Renal cortex interstitium (tissue), 11 donors: ENCODE measurements around the gene C2orf68. TPM values are rescaled to one million over a fixed set of nuclear protein-coding genes. Genes with fewer than 3 reads are reported as not detected.
"Not testable (repeated sequence)": the region's sequence is repeated elsewhere in the genome, so short reads cannot be mapped to it uniquely, and the experiment has no call there.

Experiments used
- DNase-seq, 11 donors: peaks; one replicate each; pipeline ENCODE4 v3.0.0-alpha.2; 2013; ENCODE audit warnings: low read depth in 9 of 11, low spot score in 4 of 11; ENCODE audit errors: extremely low read depth in 1 of 11
- polyA plus RNA-seq, 3 donors: library from polyadenylated mRNA; unstranded; fragments of 120-200 nt; gene quantifications; one replicate each; pipeline ENCODE4 v1.2.1, GENCODE V29; 2013; ENCODE audit not compliant: insufficient read length in 3 of 3

C2orf68 gene
- polyA plus RNA-seq, 3 donors = 56.2 to 81.2 (median 61.1) TPM

DNA sequence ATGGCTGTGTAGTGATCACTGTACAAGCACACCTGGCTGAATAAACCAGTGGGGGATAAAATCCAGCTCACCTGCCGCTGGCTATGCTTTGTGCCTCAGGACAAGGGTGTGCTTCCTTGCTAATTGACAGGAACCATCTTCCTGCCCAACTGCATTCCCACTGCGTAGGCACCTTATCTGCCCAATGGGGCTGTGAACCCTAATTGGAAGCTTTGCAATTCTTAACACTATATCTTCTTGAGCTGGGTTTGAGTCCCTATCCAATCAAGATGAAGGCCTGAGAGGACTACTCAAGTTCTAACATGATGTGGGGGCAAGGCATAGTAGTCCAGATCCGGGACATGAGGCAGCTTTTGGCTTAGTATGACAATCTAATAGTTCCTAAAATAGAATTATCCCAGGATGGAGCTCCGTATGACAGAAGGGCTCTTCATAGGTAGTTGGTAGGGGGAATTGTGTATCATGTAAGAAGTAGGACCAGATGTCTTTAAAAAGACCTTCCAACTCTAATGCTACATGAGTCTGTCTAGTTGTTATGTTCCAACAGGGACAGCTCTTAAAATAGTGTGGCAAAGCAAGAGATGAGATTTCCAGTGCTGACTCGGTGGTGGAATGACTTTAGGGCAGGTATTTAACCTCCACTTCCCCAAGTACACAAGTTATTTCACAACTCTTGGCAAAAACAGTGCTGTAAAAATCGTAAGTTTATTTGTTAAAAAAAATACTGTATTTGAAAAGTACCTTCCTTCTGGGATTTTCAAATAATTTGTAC lies 7.1 kb downstream of the C2orf68 start:
- DNase-seq = no peak

GRCh38 chr2:85604133-85604444 lies 7.8 kb downstream of the C2orf68 start:
- DNase-seq = not testable (repeated sequence)

DNA sequence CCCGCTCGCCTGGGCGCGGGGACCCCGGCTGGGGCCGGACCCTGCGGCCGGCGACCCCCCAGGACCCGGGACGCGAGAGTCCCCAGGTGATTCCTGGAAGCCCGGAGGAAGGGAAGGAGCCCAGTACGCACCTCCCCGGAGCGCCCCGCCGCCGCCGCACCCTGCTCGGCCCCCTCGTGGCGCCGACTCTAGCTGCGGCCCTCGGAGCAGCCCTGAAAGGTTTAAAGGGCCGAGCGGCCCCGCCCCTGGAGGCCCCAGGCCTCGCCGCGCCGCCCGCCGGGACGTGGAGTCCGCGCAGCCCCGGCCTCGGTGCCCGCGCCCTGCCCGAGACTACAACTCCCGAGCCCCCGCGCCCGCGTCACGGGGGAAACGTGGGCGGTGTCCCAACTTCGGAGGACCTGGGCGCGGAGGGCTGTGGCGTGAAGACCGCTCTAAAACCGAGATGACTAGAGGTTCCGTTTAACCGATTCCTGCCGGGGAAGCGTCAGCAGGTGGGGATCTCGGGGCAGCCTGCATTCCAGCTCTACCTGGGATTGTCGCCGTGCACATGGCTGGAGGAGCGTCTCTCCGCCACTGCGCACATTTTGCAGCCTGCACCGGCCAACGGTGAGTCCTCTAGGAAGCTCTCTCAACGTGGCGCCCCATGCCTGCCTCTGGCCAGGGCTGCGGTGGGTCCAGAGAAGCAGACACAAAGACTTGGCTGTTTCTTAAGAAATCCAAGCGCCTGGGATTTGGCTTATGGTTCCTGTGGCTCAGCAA lies 9.2 kb downstream of the C2orf68 start, which contains the start of gene TMEM150A:
TMEM150A (minus strand) TSS at position 223 of the 759 bp plus-strand sequence. CDS start 750 bp downstream, outside the sequence.
- peak in 10 of 11 donors; percentile 66 to 94 (median 87) for DNase-seq

DNA sequence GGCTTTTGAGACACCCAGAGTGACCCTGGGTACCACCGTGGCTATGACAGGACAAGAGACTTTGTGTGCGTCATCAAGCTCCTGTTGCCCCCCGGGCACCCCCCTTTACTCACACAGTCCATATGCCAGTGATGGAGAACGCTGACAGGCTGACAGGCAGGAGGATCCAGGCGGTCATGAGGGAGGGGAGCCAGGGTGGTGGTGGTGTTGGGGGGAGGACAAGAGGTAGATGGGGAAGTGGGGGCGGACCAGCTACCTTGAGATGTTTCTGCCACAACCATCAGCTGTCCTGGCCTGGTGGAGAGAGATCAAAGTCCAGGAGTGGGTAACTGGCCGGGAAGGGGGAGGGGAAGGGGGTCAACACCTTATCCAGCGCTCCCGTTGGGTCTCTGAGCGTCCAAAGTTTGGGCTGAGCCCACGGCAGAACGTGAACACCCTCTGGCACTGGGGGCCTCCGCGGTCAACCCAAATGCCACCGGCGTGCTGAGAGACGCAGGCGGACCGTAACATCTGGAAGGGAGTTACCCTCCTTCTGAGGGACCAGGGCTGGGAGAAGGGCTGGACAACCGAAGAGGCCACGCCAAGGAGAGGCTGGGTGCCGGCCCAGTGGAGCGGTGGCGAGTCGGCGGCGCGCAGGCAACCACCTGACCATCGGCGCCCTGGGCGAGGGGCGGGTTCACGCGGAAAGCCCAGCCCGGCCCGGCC lies 9.9 kb downstream of the C2orf68 start:
- no peak for DNase-seq

- DNase-seq = no peak
Observed at GRCh38 chr2:85600951-85601770, 10.7 kb downstream of the C2orf68 start.

DNA sequence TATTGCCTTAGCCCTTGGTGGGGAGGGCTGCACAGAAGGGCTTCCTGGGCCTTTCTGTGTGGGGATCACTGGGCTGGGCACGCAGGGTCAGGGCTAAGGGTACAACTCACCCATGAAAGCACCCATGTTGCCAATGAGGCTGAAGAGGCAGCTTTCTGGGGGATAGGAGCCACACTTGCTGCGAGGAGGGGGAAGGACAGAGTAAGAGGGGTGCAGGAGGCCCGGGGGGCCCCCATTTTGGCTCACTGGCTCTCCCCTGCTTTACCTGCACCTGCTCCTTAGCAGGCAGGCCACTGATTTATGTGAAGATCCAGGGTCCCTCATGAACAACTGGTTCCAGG lies 11.7 kb downstream of the C2orf68 start:
- no peak for DNase-seq

GRCh38 chr2:85599468-85600234 lies 12.2 kb downstream of the C2orf68 start:
- no peak for DNase-seq

DNA sequence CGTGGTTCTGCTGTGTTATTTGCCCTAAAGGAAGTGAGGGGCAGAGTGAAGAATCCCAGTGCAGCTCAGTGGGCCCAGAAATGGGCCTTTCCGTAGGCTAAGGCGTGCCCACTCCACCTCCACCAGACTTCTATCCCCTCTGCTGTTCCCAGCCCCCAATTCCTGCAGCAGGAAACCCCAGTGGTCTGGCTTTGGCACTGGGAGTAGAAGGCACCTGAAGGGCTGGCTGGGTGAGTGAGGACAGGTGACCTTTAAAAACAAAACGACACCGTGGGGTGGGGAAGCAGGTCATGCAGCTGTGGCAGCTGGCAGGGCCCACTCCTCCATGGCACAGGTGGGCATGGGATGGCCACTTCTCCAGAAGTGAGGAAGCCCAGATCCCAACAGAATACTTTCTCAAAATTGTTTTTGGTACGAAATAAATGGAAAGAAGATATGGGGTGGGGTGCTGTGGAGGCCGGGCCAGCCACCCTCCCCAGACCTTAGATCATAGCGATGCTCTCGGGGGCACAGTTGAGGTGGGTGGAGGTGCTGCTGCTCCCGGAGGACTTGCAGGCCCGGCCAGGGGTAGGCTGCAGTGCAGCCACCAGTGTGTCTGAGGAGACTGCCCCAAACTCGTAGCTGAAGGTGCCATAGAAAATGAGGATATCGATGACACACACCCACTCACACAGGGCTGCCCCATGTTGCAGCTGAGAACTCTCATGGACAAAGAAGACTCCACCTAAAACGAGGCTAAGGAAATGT lies 13.1 kb downstream of the C2orf68 start:
- DNase-seq = no peak

DNA sequence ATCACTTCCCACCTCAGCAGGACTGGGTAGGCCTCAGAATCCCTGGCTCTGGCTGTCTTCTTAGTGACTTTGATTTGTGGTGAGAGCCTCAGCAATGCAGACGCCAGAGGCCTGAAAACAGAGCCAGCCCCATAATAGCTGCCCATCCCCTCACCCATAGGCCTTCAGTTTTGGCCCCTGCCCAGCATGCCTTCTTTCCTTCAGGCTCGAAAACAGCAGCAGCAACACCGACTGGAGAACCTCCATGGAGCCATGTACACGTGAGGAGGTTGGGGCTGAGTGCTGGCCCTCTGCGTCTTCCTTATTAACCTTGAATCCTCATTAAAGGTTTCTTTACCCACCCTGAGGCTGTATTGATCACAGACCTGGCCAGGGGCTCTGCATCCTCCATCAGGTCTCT lies 14.6 kb downstream of the C2orf68 start:
- no peak for DNase-seq

GRCh38 chr2:85596486-85597143 lies 15.3 kb downstream of the C2orf68 start:
- no peak for DNase-seq

- DNase-seq = no peak
Observed at GRCh38 chr2:85596026-85596333, 15.9 kb downstream of the C2orf68 start.

- DNase-seq = peak; percentile 90 to 98 (median 95)
Observed at GRCh38 chr2:85595301-85596025, 16.4 kb downstream of the C2orf68 start, which contains the start of gene RNF181. Gene RNF181 (plus strand): TSS chr2:85595745. CDS start chr2:85595764, 19 bp downstream.

- no peak for DNase-seq
Observed at GRCh38 chr2:85594715-85595300, 17.1 kb downstream of the C2orf68 start.

GRCh38 chr2:85593023-85593422 lies 18.8 kb downstream of the C2orf68 start:
- no peak for DNase-seq

GRCh38 chr2:85592299-85592698 lies 19.6 kb downstream of the C2orf68 start:
- not testable (repeated sequence) for DNase-seq

DNA sequence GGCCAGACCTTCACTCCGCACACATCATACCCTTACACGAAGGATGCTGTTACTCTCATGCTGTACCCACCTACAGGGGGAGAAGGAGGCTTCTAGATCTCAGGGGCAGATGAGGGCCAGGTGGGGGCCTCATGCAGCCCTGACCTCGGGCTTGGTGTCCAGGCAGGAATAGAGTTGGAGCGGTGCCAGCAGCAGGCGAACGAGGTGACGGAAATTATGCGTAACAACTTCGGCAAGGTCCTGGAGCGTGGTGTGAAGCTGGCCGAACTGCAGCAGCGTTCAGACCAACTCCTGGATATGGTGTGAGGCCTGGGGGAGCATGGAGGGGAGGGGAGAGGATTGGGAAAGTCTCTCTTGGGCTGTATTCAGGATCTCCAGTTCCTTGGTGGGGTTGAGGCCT lies 20.3 kb downstream of the C2orf68 start:
- DNase-seq = no peak
